Chondrocyte (in vitro differentiated cells): ENCODE results near the gene ISLR2. TPM values are rescaled to one million over a fixed set of nuclear protein-coding genes. Genes with fewer than 3 reads are reported as not detected.
A peak's percentile ranks its signal among the peaks of the same experiment; 100 is the strongest.

Experiments used
- DNase-seq: peaks from one replicate; pipeline ENCODE4 v3.0.0; 2021; ENCODE audit warnings: mixed read lengths, low spot score
- H3K27ac Mint-ChIP-seq: one replicate; pipeline ENCODE4 v1.8.0; 2021; ENCODE audit warnings: mild to moderate bottlenecking, moderate library complexity, mixed read lengths; ENCODE audit not compliant: unreplicated experiment
- H3K27me3 Mint-ChIP-seq: 2 replicates; pipeline ENCODE4 v1.8.0; 2021; ENCODE audit warnings: low read depth, mixed read lengths
- H3K36me3 Mint-ChIP-seq: 2 replicates; pipeline ENCODE4 v1.8.0; 2021; ENCODE audit warnings: low read depth, mixed read lengths
- H3K4me1 Mint-ChIP-seq: 2 replicates; pipeline ENCODE4 v1.8.0; 2021; ENCODE audit warnings: low read depth, mild to moderate bottlenecking, mixed read lengths
- H3K4me3 Mint-ChIP-seq: one replicate; pipeline ENCODE4 v1.8.0; 2021; ENCODE audit warnings: mild to moderate bottlenecking, moderate library complexity, mixed read lengths; ENCODE audit not compliant: unreplicated experiment
- H3K9me3 Mint-ChIP-seq: 2 replicates; pipeline ENCODE4 v1.8.0; 2021; ENCODE audit warnings: low read depth, mixed read lengths
- total RNA-seq: library from RNA; stranded (reverse); gene quantifications from 3 replicates; pipeline ENCODE4 v1.2.1, GENCODE V29; 2021
- TF ChIP-seq, protein P1 (sequence below): fragments of 200-600 bp; sonication (generic); IDR thresholded peaks from 2 replicates; pipeline ENCODE4 v1.5.0; 2021; ENCODE audit warnings: antibody characterized with exemption, mild to moderate bottlenecking, moderate library complexity

Gene ISLR2
- total RNA-seq, 1 donor from 2014 or later: 3.2 TPM

DNA sequence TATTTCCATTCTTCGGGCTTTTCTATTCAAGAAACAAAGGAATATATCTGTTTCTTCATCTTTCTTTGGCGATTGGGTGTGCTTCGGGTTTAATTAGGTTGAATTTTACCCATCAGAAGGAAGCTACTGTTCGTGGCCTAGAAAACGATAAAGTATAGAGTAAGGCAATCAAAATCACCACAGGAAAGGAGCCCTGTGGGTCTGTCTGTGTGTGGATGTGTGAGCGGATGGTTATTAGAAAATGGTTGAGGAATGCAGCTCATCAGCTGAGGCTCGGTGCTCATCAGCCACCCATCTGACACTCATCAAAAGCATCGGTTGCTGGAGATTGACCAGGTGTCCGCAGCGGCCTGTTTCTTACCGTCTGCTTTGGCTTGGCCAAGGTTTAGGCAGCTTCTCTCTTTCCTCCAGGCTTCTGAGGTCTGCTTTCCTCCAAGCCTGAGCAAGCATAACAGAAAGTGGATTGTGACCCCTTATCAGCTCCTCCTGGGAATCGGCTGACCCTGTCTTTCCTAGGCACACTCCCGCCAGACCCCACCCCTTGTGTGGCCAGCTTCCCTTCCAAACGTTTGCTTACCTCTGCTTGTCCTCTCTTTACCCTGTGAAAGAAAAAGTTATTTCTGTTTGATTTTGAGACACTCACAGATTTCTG lies 25.5 kb downstream of the ISLR2 start:
- Mint-ChIP-seq H3K9me3 (no peaks in the 10 kb centered on the region), H3K4me3 (no peak overlapping the region), H3K27me3 (no peaks in the 10 kb centered on the region), H3K4me1 (peaks cover 56% of the 10 kb centered on the region), H3K27ac (peak overlapping the region; percentile 99), H3K36me3 (no peaks in the 10 kb centered on the region)
- TF ChIP-seq, protein P1, sequence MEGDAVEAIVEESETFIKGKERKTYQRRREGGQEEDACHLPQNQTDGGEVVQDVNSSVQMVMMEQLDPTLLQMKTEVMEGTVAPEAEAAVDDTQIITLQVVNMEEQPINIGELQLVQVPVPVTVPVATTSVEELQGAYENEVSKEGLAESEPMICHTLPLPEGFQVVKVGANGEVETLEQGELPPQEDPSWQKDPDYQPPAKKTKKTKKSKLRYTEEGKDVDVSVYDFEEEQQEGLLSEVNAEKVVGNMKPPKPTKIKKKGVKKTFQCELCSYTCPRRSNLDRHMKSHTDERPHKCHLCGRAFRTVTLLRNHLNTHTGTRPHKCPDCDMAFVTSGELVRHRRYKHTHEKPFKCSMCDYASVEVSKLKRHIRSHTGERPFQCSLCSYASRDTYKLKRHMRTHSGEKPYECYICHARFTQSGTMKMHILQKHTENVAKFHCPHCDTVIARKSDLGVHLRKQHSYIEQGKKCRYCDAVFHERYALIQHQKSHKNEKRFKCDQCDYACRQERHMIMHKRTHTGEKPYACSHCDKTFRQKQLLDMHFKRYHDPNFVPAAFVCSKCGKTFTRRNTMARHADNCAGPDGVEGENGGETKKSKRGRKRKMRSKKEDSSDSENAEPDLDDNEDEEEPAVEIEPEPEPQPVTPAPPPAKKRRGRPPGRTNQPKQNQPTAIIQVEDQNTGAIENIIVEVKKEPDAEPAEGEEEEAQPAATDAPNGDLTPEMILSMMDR: no peak
- DNase-seq: no peak

DNA sequence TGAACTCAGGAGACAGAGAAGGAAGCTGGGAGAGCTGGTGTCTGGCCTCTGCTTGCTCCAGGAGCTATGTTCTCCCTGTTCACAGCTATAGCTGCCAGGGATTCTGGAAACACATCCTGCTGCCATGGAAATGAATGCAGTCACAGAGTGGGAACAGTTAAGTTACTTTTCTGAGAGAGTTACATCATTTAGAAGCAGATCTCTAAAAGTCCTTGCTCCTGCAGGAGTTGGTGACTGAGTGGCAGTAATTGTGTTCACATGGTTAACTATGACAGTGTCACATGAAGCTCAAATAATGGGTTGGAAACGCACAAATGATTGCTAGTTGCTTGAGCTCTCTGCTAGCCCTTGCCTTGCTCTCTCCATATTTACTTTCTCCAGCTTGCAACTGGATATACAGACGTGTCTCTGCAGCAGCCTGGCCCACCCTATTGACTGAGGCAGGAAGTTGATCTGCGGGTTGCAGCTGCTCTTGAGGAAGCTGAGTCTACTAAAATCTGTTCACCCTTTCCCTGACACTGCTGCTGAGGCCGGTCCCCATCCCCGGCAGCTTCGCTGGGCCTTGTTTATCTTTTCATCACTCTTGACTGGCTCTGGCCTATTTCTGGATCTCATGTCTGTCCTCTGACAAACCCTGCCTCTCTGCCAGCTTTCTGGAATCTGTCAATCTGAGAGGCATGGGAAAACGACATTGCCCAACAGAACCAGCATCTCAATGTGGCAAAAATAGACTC lies 26.5 kb downstream of the ISLR2 start:
- Mint-ChIP-seq H3K27ac (peak overlapping the region; percentile 99), H3K4me3 (peak overlapping the region; percentile 27), H3K36me3 (no peaks in the 10 kb centered on the region), H3K4me1 (peaks cover 60% of the 10 kb centered on the region), H3K27me3 (no peaks in the 10 kb centered on the region), H3K9me3 (no peaks in the 10 kb centered on the region)
- DNase-seq: no peak
- TF ChIP-seq, protein P1: peak; percentile 4

DNA sequence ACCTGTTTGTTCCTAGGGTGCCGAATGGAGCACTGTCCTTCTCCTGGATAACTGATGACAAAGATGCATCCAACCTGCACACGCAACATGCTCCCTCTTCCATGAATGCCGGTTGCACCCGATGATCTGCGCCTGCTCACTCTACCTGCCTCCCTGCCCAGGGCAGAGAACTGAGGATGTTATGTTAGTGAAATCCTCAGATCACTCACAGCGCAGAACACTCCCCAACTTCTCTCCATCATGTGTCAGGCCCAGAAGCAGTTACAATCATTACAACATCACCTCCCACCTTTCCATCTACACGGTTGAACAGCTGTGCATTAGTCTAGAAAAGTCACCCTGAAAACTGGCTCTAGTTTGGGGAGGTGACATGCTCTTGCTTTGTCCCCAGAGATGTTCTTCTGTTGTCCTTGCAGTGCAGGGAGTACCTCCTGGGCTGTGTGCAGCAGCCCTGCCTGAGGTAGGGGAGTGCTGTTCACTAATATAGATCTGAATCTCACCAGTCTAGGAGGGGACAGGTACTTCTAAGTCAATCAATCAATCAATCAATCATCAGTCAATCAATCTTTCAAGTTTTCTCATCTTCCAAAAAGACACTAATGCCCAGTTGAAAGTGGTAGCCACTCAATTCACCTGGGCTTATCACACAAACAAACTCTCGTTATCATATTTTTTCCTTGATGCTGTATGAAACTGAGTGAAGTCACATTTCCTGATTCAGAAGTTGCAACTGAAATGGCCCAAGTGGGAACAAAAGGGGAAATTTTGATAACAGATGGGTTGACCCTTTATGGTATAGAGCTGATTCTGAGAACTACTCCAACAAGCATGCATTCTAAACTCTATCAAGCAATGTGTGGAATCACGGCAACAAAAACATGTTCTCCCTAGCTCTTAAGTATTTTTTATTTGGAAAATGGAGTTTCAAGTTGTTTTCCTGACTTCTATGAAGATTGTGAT lies 27.8 kb downstream of the ISLR2 start:
- Mint-ChIP-seq H3K36me3 (no peaks in the 10 kb centered on the region), H3K27ac (peak overlapping the region; percentile 99), H3K4me3 (no peak overlapping the region), H3K27me3 (no peaks in the 10 kb centered on the region), H3K4me1 (peaks cover 62% of the 10 kb centered on the region), H3K9me3 (no peaks in the 10 kb centered on the region)
- TF ChIP-seq, protein P1: no peak
- no peak for DNase-seq

DNA sequence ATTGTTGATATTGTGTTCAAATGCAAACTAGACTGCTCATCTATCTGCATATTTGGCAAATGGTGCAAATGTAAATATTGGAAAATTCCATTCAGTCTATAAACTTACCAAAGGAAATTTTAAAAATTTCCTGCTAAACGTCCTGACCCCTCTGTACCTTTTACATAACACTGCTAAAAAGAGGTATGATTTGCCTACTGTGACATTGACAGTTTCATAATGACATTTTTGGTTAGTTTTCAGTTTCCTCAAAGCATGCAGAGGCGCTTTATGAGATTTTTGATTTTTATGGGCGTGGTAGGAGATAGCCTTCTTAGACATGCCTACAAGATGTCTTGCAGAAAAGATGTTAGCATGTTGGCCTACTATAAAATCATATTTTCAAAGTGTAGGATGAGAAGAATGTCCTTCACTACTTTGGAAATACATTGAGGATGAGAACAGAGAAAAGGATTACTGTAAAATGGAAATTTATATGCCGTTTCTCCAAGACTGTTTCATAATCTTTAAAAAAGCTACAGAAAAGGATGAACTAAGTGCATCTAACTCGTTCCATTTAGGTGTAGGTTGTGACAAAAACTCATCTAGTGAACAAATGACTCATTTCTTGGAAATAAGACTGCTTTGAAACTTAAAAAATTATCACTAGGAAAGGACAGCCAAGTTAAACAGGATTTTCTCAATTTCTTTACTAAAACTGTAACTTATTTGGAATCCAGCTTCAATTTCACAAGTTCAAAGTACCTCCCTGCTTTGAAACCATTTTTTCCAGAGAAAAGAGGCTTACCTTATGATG lies 28.7 kb downstream of the ISLR2 start:
- no peaks in the 10 kb centered on the region for H3K9me3 Mint-ChIP-seq
- H3K36me3 Mint-ChIP-seq: no peaks in the 10 kb centered on the region
- peak overlapping the region; percentile 76 for H3K27ac Mint-ChIP-seq
- TF ChIP-seq, protein P1: no peak
- peaks cover 62% of the 10 kb centered on the region for H3K4me1 Mint-ChIP-seq
- no peak overlapping the region for H3K4me3 Mint-ChIP-seq
- DNase-seq: no peak
- H3K27me3 Mint-ChIP-seq: no peaks in the 10 kb centered on the region
